Measurements from ENCODE around the gene A2M.

- TF ChIP-seq SUZ12 (IDR thresholded peaks at IDR 0.05) (no peak), FOXM1 (IDR thresholded peaks at IDR 0.05; ENCODE audit: borderline replicate concordance) (no peak), FOXK2 (IDR thresholded peaks at IDR 0.05) (no peak), BHLHE40 (IDR thresholded peaks at IDR 0.05; ENCODE audit: borderline replicate concordance) (no peak), SP1 (IDR thresholded peaks at IDR 0.05) (no peak)
These were observed 81.6 kb downstream of the A2M start for GRCh38 chr12:9034095-9034494.

Measured in HEK293T (cell line).